HG02852 (cell line): ENCODE data around the gene DMPK.

ENCODE experiments used
- ATAC-seq: cut with Tn5 transposase; IDR thresholded peaks from one replicate; pipeline ENCODE4 v1.9.1; 2021; ENCODE audit warnings: mild to moderate bottlenecking, moderate library complexity; ENCODE audit not compliant: unreplicated experiment

The DMPK gene, protein sequence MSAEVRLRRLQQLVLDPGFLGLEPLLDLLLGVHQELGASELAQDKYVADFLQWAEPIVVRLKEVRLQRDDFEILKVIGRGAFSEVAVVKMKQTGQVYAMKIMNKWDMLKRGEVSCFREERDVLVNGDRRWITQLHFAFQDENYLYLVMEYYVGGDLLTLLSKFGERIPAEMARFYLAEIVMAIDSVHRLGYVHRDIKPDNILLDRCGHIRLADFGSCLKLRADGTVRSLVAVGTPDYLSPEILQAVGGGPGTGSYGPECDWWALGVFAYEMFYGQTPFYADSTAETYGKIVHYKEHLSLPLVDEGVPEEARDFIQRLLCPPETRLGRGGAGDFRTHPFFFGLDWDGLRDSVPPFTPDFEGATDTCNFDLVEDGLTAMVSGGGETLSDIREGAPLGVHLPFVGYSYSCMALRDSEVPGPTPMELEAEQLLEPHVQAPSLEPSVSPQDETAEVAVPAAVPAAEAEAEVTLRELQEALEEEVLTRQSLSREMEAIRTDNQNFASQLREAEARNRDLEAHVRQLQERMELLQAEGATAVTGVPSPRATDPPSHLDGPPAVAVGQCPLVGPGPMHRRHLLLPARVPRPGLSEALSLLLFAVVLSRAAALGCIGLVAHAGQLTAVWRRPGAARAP

GRCh38 chr19:45782162-45782691 is at the start of gene DMPK:
Gene DMPK, minus strand, starts transcription at chr19:45782490. Its CDS starts 138 bp downstream, at chr19:45782352.
- ATAC-seq, result no peak

- no peak for ATAC-seq
These were observed 46.7 kb upstream of the DMPK start for GRCh38 chr19:45828945-45829344.

DNA sequence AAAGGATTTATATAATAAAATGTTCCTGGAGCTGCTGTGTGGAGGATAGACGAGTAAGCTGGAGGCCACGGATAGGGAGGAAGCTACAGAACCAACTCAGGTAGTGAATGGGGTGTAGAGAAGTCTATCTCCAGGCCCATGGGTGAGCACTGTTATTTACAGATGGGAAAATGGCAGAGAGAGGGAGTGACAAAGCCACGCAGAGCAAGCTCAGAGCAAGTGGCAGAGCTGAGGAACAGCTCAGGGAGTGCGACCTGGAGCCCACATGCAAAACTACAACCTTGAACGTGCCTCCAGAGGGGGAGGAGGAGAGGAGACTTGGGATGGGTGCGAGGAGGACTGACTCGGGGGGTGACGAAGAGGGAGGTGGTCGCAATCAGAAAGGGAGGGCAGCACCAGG is 46.2 kb upstream of the DMPK start:
- no peak for ATAC-seq

DNA sequence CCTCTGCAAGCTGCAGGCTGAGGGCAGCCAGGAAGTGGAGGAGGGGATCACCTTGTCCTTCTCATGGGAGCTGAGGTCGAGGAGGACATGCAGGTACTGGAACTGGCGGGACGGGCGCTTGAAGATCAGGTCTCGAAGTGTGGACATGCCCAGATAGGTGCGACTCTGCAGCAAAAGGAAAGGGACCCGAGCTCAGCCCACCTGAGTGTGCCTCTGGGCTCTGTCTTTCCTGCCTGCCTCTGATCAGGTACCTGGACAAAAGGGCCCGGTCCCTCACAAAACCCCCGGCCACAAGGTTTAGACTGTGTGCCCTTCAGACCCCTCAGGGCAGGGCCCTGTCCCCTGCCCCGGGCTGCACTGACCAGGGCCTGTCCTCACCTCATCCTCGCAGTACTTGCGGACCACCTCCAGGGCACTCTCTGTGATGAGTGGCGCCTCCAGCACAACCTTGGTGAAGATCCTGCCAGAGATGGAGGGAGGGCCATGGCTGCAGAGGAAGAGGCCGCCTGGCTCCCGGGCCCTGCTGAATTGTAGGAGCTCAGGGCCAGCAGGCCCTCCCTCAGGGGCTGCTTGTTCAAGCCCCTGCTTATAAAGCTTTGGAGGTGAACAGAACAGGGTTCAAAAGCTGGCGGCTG is 45.3 kb upstream of the DMPK start:
- no peak for ATAC-seq

DNA sequence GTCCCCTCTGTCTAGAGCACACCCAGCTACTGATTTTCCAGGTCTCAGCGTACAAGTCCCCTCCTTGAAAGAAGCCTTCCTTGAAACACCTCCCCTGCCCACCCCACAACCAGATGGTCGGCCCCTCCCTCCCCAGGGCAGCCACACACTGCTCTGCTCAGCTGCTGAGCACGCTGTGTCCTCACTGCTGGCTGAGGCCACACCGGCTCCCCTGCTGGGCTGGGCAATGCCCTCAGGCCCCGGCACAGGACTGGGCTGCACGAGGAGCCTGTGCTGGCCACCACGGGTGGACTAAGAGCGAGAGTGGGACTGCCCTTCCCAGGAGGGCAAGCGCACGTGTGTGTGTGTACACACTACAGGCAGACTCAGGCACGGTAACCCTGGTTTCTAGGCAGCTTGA is 44.6 kb upstream of the DMPK start:
- ATAC-seq, result no peak

- ATAC-seq, result no peak
These were observed 43.9 kb upstream of the DMPK start for GRCh38 chr19:45825917-45826893.

- ATAC-seq, result no peak
These were observed 42.9 kb upstream of the DMPK start for GRCh38 chr19:45825263-45825605.

DNA sequence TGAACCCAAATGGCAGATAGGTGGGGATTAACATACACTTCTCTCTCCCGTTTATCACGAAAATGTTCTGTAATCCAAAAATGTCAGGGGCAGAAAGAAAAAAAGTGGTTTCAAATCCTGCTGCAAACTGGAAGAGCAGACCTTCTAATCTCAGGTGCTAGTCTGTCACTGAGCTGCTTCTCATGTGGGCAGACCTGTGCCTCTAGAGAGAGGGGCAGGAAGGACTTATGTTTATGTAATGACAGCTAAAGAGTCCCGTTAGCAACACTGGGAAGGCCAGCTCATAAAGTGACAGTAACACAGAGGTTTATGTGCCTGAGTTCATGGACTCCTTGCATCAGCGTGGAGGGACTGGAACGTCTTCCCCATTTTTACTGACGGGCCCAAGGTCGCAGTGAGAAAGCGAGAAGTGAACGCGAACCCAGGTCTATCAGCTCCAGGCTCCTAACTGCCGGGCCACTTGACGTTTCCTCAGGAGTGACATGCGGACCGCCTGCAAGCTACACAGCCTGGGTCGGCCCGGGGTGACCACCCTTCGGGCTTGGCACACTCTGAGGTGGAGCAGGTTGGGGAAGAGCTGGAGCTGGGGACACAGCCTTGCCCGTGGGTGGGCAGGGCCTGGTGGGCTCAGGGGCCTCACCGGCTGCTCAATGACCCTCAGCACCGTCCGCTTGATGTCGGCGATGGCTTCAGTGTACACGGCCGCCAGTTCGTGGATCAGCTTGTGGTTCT is 42.4 kb upstream of the DMPK start:
- no peak for ATAC-seq

DNA sequence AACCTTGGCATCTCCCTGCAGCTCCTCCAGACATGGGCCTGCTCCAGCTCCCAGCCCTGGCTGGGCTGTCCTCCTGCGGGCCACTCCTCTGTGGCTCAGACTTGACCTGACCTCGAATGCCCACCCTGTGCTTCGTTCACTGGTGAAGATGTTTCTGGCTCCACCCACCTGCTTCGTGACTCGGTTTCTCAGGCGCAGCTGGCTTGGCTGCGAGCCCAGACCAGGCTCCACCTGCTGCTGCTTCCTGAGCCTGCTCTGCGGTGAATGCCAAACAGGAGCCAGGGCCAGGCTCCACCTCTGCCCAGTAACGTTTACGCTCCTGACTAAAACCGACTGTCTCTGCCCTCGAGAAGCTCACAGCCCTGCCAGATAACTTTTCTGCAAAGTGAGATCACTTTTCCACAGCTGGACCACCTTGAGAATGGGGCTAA is 41.8 kb upstream of the DMPK start:
- no peak for ATAC-seq

GRCh38 chr19:45823182-45823581 is 40.9 kb upstream of the DMPK start:
- no peak for ATAC-seq

DNA sequence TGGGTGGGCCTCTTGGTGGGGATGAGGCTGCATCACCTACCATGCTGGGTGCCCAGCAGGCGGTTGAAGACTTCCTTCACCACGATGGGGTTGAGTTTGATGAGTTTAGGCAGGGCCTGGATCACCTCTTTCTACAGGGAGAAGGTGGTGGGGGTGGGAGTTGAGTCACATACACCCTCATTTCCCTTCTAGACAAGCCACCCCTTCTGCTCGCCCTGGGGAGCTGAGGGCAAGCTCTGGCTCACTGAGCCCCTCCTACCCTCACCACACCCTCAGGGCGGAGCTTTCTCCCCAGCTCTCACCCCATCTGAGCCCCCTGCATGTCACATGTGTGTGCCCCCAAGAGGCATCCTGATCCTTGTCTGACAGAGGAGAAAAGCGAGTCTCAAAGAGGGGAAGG is 40.4 kb upstream of the DMPK start:
- ATAC-seq, result no peak

- no peak for ATAC-seq
These were observed 39.3 kb upstream of the DMPK start for GRCh38 chr19:45821570-45821969.

GRCh38 chr19:45821103-45821521 is 38.8 kb upstream of the DMPK start:
- no peak for ATAC-seq

GRCh38 chr19:45820413-45821102 is 38.3 kb upstream of the DMPK start:
- ATAC-seq, result no peak

GRCh38 chr19:45819769-45820168 is 37.5 kb upstream of the DMPK start:
- ATAC-seq, result no peak

GRCh38 chr19:45817725-45818301 is 35.5 kb upstream of the DMPK start:
- no peak for ATAC-seq

- peak; percentile 81 for ATAC-seq
These were observed 34.9 kb upstream of the DMPK start for GRCh38 chr19:45817010-45817724.

DNA sequence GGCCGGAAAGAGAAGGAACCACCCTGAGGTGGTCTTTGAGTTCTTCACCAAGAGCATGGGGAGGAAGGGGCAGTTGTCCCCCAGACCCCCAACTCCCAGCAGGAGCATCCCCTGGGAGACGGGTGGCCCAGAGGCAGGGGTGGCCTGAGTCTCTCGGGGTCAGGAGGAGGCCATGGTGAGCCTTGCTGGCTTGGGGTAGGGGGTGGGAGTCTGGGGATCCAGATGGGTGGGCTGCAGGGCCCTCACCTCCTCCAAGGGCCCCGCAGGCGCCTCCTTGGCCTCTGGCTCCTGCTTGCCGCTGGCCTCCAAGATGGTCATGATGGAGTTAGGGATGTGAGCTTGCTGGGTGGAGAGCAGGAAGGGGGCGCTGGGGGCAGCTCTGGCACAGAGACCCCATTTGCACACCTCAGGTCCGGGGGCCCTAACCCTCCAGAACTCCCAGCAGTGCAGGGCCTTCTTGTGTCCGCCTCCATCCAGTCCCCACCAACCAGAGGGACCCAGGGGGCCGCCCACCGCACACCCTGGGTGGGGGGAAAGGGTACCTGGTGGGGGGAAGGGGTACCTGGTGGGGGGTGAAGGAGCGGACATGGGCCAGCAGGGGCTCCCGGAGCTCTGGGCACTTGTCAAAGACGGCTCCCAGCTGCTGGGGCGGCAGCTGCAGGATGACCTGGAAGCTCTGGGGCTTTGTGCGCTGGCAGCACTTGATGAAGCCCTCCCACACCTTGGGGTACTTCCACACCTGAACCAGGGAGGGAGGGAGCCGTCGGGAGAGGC is 34.1 kb upstream of the DMPK start:
- no peak for ATAC-seq
